Esophagus mucosa (tissue), 1 donor: ENCODE data around the gene S1PR5. TPM values are rescaled to one million over a fixed set of nuclear protein-coding genes. Genes with fewer than 3 reads are reported as not detected.

Experiments
- ATAC-seq: fragments of 200-7000 bp; cut with Tn5 transposase; one replicate; pipeline ENCODE4 v1.9.1; 2020
- total RNA-seq: library from RNA; stranded (reverse); gene quantifications from one replicate; pipeline ENCODE4 v1.2.4, GENCODE V29; 2023
- donor health status: DM: yes; HTN: yes; CAD: no.

The S1PR5 gene
- total RNA-seq, 1 donor from 2014 or later: 7.9 TPM

DNA sequence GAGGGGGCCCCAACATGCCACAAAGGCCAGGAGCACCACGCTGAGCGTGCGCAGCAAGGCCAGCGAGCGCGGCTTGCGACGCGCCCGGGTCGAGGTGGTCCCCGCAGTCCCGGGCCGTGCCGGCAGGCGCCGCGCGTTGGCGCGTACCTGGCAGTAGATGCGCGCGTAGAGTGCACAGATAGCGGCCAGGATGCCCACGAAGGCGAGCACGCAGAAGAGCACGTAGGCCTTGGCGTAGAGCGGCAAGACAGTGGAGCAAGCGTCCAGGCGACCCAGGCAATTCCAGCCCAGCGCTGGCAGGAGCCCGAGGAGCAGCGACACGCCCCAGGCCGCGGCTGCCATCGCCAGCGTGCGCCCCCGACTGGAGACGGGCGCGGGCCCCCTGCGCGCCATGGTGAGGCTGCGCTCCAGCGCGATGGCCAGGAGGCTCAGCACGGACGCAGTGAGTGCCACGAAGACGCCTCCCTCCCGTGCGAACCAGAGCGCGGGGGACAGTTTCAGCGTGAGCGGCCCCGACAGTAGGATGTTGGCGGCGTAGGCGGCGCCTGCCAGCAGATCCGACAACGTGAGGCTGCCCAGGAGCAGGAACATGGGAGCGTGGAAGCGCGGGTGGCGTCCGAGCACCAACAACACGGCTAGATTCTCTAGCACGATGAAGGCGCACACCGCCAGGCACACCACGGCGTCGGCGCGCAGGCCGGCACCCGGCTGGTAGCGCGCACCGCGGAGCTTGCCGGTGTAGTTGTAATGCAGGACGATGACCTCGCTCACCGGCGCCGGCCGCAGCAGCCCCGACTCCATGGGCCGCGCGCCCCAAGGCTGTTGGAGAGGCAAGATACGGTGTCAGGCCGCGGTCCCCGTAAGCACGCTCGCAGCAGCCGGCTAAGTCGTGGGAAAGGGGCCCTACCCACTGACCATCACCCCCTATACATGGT lies 2.8 kb downstream of the S1PR5 start:
- ATAC-seq: no peak

DNA sequence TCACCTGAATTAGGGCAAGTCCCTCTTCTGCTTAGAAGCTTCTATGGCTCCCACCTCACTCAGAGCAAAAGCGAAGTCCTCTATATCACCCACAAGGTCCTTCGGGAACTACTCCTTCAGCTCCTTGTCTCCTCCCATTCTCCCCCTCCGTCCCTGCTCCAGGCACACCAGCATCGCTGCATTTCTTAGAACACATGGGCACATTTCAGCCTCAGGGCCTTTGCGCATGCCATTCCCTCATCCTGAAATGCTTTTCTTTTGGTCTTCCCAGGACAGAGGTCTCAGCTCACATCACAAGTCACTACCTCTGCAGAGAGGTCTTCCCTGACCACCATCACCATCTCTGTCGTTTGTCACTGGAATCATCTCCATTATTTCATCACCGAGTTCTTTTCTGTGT lies 4.0 kb downstream of the S1PR5 start:
- ATAC-seq: no peak

DNA sequence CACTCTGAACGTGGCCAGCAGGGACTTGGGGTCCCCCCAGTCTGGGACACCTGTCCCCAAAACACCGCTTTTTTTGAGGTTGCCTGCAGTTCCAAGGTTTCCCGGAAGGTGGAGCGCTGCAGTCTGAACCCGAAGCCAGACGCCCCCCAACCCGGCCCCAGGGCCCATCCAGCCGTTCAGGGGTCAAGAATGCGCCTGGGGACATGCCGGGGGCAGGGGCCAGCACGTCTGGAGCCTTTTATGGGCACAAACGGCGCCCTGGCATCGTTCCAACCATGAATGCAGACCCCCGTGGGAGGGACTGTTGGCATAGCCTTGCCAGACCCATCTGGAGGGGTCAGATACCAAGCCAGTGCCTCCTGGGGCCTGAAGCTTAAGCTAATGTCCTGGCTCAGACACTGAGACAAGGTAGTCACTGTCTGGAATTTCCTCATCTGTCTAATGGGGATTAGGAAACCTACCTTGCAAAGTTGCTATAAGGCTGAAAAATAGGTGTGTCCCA lies 6.9 kb downstream of the S1PR5 start:
- peak; percentile 80 for ATAC-seq

GRCh38 chr19:10508707-10509106 lies 8.5 kb downstream of the S1PR5 start:
- peak; percentile 10 for ATAC-seq

- no peak for ATAC-seq
Measured at GRCh38 chr19:10508036-10508435, 9.2 kb downstream of the S1PR5 start.

DNA sequence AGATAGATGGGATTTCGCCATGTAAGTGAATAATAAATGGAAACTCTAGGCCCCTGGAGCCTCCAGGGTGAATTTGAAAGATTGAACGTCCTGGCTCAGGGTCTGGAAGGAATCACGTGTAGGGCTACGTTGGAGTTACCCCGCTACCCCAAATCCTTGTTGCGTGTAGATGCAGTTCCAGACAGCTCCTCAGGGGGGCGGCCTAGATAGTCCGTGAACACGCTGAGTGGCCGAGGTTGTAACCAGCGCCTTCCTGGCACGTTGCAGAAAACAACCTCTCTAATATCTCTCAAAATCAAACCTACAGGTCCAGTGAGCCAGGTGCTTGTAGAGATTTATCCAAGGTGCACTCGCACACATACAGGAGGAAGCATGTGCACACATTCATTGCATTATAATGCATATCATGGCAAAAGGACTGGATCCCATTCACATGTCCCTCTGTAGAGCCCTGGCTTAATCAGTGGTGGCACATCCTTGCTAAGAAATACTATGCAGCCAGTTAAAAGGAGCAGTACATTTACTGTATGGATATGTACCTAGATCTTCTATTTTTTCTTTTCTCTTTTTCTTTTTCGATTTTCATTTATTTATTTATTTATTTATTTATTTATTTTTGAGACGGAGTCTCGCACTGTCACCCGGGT lies 11.5 kb downstream of the S1PR5 start:
- ATAC-seq: peak; percentile 41

- ATAC-seq: no peak
Measured at GRCh38 chr19:10503002-10503789, 14.1 kb downstream of the S1PR5 start, which contains the start of gene KEAP1. Gene KEAP1, minus strand, starts transcription at chr19:10503356. Its CDS starts 3,323 bp downstream, at chr19:10500033.

- ATAC-seq: peak; percentile 92
Measured at GRCh38 chr19:10502524-10503001, 14.7 kb downstream of the S1PR5 start.

DNA sequence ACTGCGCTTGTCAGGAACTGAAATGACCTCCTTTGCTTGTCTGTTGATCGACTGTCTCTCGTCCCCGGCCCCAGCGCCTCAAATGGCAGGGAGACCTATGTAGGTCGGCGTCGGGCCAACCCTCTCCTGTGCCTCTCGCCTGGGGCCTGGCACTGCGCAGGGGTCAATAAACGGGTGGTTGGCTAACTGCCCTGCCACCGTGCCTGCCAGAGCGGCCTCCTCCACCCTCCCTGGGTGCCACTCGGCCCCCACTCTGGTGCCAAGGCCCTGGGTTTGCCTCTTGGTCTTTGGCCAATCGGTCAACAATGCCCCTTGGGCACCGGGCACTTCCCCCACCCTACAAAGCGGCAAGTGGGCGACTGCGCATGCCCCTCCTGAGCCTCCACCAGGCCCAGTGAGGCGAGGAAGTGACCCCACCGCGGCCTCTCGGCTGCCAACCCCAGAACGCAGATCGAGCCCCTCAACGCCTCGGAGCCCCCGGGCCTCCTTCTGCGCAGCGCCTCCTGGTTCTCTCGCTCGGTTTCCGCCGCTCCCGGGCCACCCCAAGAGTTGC lies 15.2 kb downstream of the S1PR5 start:
- ATAC-seq: peak; percentile 37

- ATAC-seq: no peak
Measured at GRCh38 chr19:10500247-10500592, 17.0 kb downstream of the S1PR5 start.

- peak; percentile 2 for ATAC-seq
Measured at GRCh38 chr19:10499550-10500246, 17.5 kb downstream of the S1PR5 start.

- no peak for ATAC-seq
Measured at GRCh38 chr19:10497371-10497770, 19.9 kb downstream of the S1PR5 start.

DNA sequence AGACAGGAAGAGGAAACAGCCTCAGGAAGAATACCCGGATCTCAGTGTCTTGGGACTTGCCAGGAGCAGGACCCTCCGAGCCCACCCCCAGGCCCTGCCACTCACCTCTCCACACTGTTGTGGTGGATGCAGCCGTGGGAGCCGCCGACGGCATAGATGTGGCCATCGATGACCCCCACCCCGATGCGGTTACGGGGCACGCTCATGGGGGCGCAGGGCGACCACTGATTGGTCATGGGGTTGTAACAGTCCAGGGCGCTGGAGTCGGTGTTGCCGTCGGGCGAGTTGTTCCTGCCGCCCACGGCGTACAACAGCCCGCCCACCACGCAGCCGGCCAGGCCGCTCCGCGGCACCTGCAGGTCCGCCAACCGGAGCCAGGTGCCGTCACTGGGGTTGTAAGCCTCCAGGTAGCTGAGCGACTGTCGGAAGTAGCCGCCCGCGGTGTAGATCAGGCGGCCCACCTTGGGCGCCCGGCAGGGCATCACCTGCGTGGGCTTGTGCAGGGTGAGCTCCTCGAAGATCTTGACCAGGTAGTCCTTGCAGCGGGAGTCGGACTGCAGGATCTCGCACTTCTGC lies 25.7 kb downstream of the S1PR5 start:
- ATAC-seq: peak; percentile 27

- no peak for ATAC-seq
Measured at GRCh38 chr19:10486551-10486950, 30.7 kb downstream of the S1PR5 start.

DNA sequence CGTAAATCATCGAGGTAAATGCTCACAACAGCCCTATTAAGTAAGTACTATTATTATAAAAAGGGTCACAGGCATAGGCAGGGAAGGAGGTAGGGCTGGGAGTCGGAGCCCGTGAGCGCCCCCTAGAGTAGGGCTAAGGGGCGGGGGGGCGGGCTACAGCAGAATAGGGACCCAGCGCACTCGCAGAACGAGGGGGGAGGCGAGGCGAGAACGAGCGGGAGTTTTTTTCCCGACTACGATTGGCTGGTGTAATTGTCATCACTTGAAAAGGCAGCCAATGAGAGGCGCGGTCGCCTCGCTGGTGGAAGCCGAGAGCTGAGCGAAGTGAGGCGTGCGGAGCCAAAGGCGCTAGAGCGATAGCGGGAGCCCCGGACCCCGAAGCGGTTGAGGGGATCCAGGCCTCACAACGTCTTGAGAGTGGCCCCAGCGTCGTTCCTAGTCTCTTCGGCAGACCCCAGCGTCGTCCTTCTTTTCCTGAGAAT lies 38.3 kb downstream of the S1PR5 start:
- peak; percentile 78 for ATAC-seq

- no peak for ATAC-seq
Measured at GRCh38 chr19:10478476-10478875, 38.8 kb downstream of the S1PR5 start.

- ATAC-seq: no peak
Measured at GRCh38 chr19:10474962-10475451, 42.2 kb downstream of the S1PR5 start.

- ATAC-seq: no peak
Measured at GRCh38 chr19:10473192-10473591, 44.1 kb downstream of the S1PR5 start.

GRCh38 chr19:10471909-10472308 lies 45.3 kb downstream of the S1PR5 start:
- ATAC-seq: peak; percentile 43

DNA sequence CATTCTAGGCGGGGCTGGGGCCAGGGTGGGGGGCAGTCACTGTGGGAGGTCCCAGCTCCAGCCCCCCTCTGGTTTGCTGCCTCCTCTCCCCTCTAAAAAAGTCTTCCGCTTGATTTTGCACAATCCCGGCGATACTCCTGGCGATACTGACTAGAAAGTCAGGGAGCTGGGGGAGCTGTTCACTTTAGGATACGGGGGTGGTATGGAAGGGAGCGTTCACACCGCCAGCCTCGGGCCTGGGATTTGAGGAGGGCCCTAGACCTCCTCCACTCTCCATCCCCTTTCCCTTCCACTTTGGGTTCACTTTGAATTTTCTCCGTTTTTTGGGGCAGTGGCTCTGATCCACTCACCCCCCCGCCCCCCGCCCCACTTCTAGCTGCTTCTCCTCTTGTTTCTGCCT lies 49.1 kb downstream of the S1PR5 start:
- no peak for ATAC-seq

DNA sequence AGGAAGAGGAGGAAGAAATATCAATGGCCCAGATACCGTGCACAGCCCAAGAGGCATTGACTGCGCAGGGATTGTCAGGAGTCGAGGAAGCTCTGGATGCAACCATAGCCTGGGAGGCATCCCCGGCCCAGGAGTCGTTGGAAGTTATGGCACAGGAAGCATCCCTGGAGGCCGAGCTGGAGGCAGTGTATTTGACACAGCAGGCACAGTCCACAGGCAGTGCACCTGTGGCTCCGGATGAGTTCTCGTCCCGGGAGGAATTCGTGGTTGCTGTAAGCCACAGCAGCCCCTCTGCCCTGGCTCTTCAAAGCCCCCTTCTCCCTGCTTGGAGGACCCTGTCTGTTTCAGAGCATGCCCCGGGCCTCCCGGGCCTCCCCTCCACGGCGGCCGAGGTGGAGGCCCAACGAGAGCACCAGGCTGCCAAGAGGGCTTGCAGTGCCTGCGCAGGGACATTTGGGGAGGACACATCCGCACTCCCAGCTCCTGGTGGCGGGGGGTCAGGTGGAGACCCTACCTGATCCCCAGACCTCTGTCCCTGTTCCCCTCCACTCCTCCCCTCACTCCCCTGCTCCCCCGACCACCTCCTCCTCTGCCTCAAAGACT lies 50.0 kb downstream of the S1PR5 start:
- ATAC-seq: no peak
